Kidney (tissue), 14 donors: Measurements from ENCODE around the gene FAM193B. TPM values are rescaled to one million over a fixed set of nuclear protein-coding genes. Genes with fewer than 3 reads are reported as not detected.

Source experiments
- DNase-seq, 5 donors: peaks; one replicate each; pipeline ENCODE4 v3.0.0-alpha.2; 2013 to 2020
- FAIRE-seq: peaks from 2 replicates; lab custom pipeline; 2012; peaks lifted over from hg19 to GRCh38; lab: Jason Lieb, UNC
- H3K27ac ChIP-seq, 2 donors: one replicate each; pipeline ENCODE4 v1.7.0; 2013; ENCODE audit warnings: low read depth in 2 of 2, low read length in 2 of 2, inconsistent platforms in 1 of 2
- H3K27me3 ChIP-seq: one replicate; pipeline ENCODE4 v1.7.1; 2013; ENCODE audit warnings: low read length, inconsistent platforms; ENCODE audit not compliant: control insufficient read depth, insufficient read depth
- H3K36me3 ChIP-seq, 3 donors: one replicate each; pipeline versions ENCODE4 v1.7.0 to v1.7.1; 2013; ENCODE audit warnings: low read length in 3 of 3, control low read depth in 1 of 3, inconsistent platforms in 1 of 3; ENCODE audit not compliant: insufficient read depth in 3 of 3, control insufficient read depth in 2 of 3
- H3K4me1 ChIP-seq, 3 donors: one replicate each; pipeline versions ENCODE4 v1.7.0 to v1.7.1; 2013; ENCODE audit warnings: low read length in 3 of 3, inconsistent platforms in 1 of 3, low read depth in 1 of 3; ENCODE audit not compliant: control insufficient read depth in 2 of 3, insufficient read depth in 2 of 3
- H3K4me3 ChIP-seq, 3 donors: one replicate each; pipeline versions ENCODE4 v1.7.0 to v1.8.1; 2013; ENCODE audit warnings: low read length in 3 of 3, control low read depth in 1 of 3, inconsistent platforms in 1 of 3
- H3K9ac ChIP-seq, 3 donors: one replicate each; pipeline versions ENCODE4 v1.7.0 to v1.7.1; 2013; ENCODE audit warnings: low read length in 3 of 3, control low read depth in 1 of 3, inconsistent platforms in 1 of 3
- H3K9me3 ChIP-seq, 3 donors: one replicate each; pipeline versions ENCODE4 v1.7.0 to v1.7.1; 2013; ENCODE audit warnings: low read length in 3 of 3, control low read depth in 1 of 3, inconsistent platforms in 1 of 3; ENCODE audit not compliant: control insufficient read depth in 2 of 3, insufficient read depth in 1 of 3
- intact Hi-C: fragments of 100-400 bp; cut with DNase I; formaldehyde crosslinking; loops from one replicate; pipeline ENCODE4 v1.11.1; 2022
- polyA plus RNA-seq: library from polyadenylated mRNA; stranded (reverse); fragments of 350-450 nt; fragmentation: Illumina TruSeq; extraction: RNeasy Lipid Tissue Mini Kit (QIAGEN cat#74804); gene quantifications from one replicate; pipeline ENCODE4 v1.2.3, GENCODE V29; 2014; ENCODE audit warnings: low read depth, low replicate concordance; ENCODE audit not compliant: insufficient read depth
- total RNA-seq: library from RNA; stranded (reverse); fragmentation: NEBNext Ultra II Directional; extraction: Animal tissue kit (Norgen Biotek cat#: 25700); gene quantifications from one replicate; pipeline ENCODE4 v1.2.1, GENCODE V29; 2021
- TF ChIP-seq, protein P1 (sequence below): IDR thresholded peaks from 3 replicates; pipeline ENCODE4 v1.5.1; 2012; ENCODE audit warnings: mild to moderate bottlenecking, moderate library complexity, borderline replicate concordance; ENCODE audit not compliant: insufficient read depth; ENCODE audit errors: extremely low read depth
- donor health status: control.
- donor health status: control.
- donor health status: control.
- donor health status: control.
- donor health status: control.
- donor health status: DM: yes; HTN: yes; CAD: no.
- donor health status: Normal renal cell carcinoma (clear cell type).

Gene FAM193B
- total and polyA plus RNA-seq, 2 donors from 2014 or later = 61.0 to 77.8 TPM

DNA sequence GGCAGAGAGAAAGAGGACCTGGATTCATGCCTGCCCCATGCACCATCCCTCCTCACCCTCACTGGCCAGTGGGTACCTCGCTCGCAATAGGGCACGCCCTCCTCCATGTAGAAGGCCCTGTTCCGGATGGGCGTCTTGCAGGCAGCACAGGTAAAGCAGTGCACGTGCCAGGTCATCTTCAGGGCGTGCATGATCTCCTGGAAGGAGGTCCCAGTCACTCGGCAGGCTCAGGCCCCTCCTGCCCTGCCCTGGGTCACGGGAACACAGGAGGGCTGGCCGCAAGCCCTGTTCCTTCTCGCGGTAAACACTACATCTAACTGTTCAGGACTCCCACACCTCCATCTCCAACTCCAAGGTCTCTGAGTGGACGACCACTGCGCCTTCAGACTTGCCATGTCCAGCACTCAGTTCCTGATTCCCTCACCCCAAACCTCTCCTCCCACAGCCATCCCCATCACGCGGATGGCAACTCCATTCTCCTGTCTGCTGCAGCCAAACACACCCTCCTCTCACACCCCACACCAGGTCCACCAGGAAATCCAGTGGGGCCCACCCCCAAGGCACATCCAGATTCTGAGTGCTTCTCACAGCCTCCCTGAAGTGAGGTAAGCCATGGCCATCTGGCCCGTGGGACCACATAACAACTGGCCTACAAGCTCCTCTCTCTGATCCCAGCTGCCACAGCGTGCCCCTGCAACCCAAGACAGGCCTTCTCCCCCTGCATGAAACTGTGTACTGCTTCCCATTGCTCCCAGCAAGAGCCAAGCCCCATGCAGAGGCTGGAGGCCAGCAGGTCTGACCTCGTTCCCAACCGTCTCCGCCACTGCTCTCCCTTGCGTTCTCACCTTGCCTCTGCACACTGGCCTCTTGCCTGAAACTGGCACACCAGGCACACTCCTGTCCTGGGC, 70.1 kb downstream of the FAM193B start:
- H3K27me3 ChIP-seq = no peaks in the 10 kb centered on the region
- TF ChIP-seq, protein P1, sequence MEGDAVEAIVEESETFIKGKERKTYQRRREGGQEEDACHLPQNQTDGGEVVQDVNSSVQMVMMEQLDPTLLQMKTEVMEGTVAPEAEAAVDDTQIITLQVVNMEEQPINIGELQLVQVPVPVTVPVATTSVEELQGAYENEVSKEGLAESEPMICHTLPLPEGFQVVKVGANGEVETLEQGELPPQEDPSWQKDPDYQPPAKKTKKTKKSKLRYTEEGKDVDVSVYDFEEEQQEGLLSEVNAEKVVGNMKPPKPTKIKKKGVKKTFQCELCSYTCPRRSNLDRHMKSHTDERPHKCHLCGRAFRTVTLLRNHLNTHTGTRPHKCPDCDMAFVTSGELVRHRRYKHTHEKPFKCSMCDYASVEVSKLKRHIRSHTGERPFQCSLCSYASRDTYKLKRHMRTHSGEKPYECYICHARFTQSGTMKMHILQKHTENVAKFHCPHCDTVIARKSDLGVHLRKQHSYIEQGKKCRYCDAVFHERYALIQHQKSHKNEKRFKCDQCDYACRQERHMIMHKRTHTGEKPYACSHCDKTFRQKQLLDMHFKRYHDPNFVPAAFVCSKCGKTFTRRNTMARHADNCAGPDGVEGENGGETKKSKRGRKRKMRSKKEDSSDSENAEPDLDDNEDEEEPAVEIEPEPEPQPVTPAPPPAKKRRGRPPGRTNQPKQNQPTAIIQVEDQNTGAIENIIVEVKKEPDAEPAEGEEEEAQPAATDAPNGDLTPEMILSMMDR = no peak
- no peaks in the 10 kb centered on the region for H3K36me3 ChIP-seq
- no peaks in the 10 kb centered on the region for H3K4me1 ChIP-seq
- H3K9me3 ChIP-seq = no peaks in the 10 kb centered on the region
- H3K27ac ChIP-seq = no peak overlapping the region
- FAIRE-seq (no peak), DNase-seq (peak in 1 of 5 donors; percentile 68)
- no peak overlapping the region for H3K4me3 ChIP-seq
- no peak overlapping the region for H3K9ac ChIP-seq
- intact Hi-C loops = no loop called here

DNA sequence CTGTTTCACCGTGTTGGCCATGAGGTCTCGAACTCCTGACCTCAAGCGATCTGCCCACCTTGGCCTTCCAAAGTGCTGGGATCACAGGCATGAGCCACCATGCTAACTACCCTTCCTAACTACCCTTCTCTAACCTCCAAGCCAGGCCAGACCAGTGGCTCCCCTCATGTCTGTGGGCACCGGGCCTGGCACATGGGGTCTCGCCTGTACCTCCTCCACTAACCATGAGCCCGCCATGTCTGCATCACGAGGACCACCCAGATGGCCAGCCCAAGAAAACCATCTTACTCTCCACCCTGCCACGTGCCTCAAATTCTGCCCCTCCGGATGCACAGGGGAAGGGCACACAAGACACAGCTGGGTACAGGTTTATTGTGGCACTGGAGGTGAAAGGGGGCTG, 71.3 kb downstream of the FAM193B start:
- intact Hi-C loops = no loop called here
- Histone ChIP-seq H3K36me3 (no peaks in the 10 kb centered on the region), H3K9me3 (no peaks in the 10 kb centered on the region), H3K27ac (no peak overlapping the region), H3K27me3 (no peaks in the 10 kb centered on the region), H3K4me1 (no peaks in the 10 kb centered on the region), H3K9ac (no peak overlapping the region), H3K4me3 (no peak overlapping the region)
- FAIRE-seq (no peak), DNase-seq (peak in 1 of 5 donors; percentile 61)
- TF ChIP-seq, protein P1 = no peak

DNA sequence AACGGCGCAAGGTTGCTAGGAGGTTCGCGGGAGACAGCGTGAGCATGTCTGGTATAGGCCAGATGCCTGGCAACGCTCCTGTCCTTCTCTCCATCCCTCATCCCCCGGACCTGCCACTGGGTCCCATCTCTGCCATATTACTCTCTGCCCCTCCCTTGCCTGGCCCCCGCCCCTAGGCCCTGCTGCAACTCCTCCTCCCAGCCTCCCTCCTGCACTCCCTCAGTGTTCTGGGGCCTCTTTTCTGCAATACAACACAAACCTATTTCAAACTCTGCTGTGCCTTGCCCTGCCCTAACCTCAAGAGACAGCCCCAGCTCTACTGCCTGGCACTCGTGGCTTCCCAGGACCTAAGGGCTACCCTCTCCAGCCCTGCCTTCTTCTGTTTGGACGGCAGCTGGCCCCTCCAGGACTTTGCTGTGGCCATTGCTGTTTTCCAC, 72.0 kb downstream of the FAM193B start:
- H3K4me1 ChIP-seq = no peaks in the 10 kb centered on the region
- DNase-seq (peak in 1 of 5 donors; percentile 73), FAIRE-seq (no peak)
- H3K9ac ChIP-seq = no peak overlapping the region
- H3K27me3 ChIP-seq = no peaks in the 10 kb centered on the region
- TF ChIP-seq, protein P1 = no peak
- no peak overlapping the region for H3K27ac ChIP-seq
- H3K9me3 ChIP-seq = no peaks in the 10 kb centered on the region
- intact Hi-C loops = no loop called here
- no peaks in the 10 kb centered on the region for H3K36me3 ChIP-seq
- no peak overlapping the region for H3K4me3 ChIP-seq
